Caco-2 (cell line): Measurements from ENCODE around the gene SPATA32. TPM values are rescaled to one million over a fixed set of nuclear protein-coding genes. Genes with fewer than 3 reads are reported as not detected.

Experiments
- BruUV-seq: library from RNA; stranded (reverse); fragments of 400-500 nt; replicated peaks from 2 replicates; lab custom pipeline; 2021; lab: Mats Ljungman, UMichigan
- CTCF ChIA-PET: fragments of 300-600 bp; sonication (Branson Sonifier 250); formaldehyde crosslinking; loops from one replicate; lab custom pipeline; 2022; ENCODE audit warnings: antibody characterized with exemption; lab: Charles Lee
- POLR2A ChIA-PET: fragments of 300-600 bp; sonication (Branson Sonifier 250); formaldehyde crosslinking; loops from one replicate; lab custom pipeline; 2022; ENCODE audit warnings: antibody characterized with exemption; lab: Charles Lee
- DNase-seq, 2 experiments: peaks; one replicate each; pipeline versions ENCODE4 v3.0.0 to v3.0.0-alpha.2; 2020 to 2022
- H3K27me3 ChIP-seq: replicated peaks from 2 replicates; pipeline ENCODE4 v1.6.0; 2011; ENCODE audit warnings: low read length; ENCODE audit not compliant: control insufficient read depth, insufficient read depth
- H3K36me3 ChIP-seq: 2 replicates; pipeline ENCODE4 v1.5.1; 2011; ENCODE audit warnings: low read length; ENCODE audit not compliant: control insufficient read depth, insufficient read depth
- H3K4me1 ChIP-seq: fragments of 250-450 bp; sonication (Bioruptor Pico); 2 replicates; pipeline ENCODE4 v1.5.1; 2020; ENCODE audit warnings: mild to moderate bottlenecking
- H3K4me3 ChIP-seq: 2 replicates; pipeline ENCODE4 v1.5.1; 2011; ENCODE audit warnings: low read depth, mild to moderate bottlenecking, control low read depth, low read length
- H3K9me3 ChIP-seq: fragments of 250-450 bp; sonication (Bioruptor Pico); 2 replicates; pipeline ENCODE4 v1.5.1; 2020; ENCODE audit warnings: mild to moderate bottlenecking, moderate library complexity
- H3K27ac Mint-ChIP-seq: one replicate; pipeline ENCODE4 v1.8.0; 2022; ENCODE audit warnings: mixed read lengths; ENCODE audit not compliant: unreplicated experiment
- H3K27me3 Mint-ChIP-seq: one replicate; pipeline ENCODE4 v1.8.0; 2022; ENCODE audit warnings: mixed read lengths; ENCODE audit not compliant: insufficient read depth, unreplicated experiment
- H3K36me3 Mint-ChIP-seq: one replicate; pipeline ENCODE4 v1.8.0; 2022; ENCODE audit warnings: mild to moderate bottlenecking, mixed read lengths; ENCODE audit not compliant: insufficient read depth, unreplicated experiment
- H3K4me1 Mint-ChIP-seq: one replicate; pipeline ENCODE4 v1.8.0; 2022; ENCODE audit warnings: low read depth, mixed read lengths; ENCODE audit not compliant: unreplicated experiment
- H3K4me3 Mint-ChIP-seq: one replicate; pipeline ENCODE4 v1.8.0; 2022; ENCODE audit warnings: mild to moderate bottlenecking, moderate library complexity, mixed read lengths; ENCODE audit not compliant: unreplicated experiment
- H3K9me3 Mint-ChIP-seq: one replicate; pipeline ENCODE4 v1.8.0; 2022; ENCODE audit warnings: mixed read lengths; ENCODE audit not compliant: unreplicated experiment
- intact Hi-C: fragments of 100-400 bp; cut with micrococcal nuclease; formaldehyde crosslinking; loops from one replicate; pipeline ENCODE4 v1.10.0; 2022; ENCODE audit not compliant: unreplicated experiment
- total RNA-seq: library from RNA; stranded (reverse); gene quantifications from 2 replicates; pipeline ENCODE4 v1.2.3, GENCODE V29; 2022
- TF ChIP-seq, protein P1 (sequence below), 2 experiments: fragments of 200-600 bp in 1 of 2; IDR thresholded peaks; 1 replicate in 1 of 2; 2 replicates in 1 of 2; pipeline versions ENCODE4 v1.5.1 to v1.8.0; 2011 to 2022; ENCODE audit warnings: antibody characterized with exemption in 1 of 2, control low read depth in 1 of 2, inconsistent platforms in 1 of 2, low read depth in 1 of 2, low read length in 1 of 2, mild to moderate bottlenecking in 1 of 2, moderate library complexity in 1 of 2; ENCODE audit not compliant: insufficient read depth in 1 of 2, severe bottlenecking in 1 of 2, unreplicated experiment in 1 of 2

Gene SPATA32
- total RNA-seq, 1 experiment from 2014 or later = not detected

GRCh38 chr17:45251931-45252330 lies 10.0 kb downstream of the SPATA32 start:
- H3K4me3 Mint-ChIP-seq = no peak overlapping the region
- intact Hi-C loops = no loop called here
- peaks cover 2% of the 10 kb centered on the region for H3K4me1 Mint-ChIP-seq
- Histone ChIP-seq H3K4me3 (no peak overlapping the region), H3K4me1 (peaks cover 6% of the 10 kb centered on the region; the same call in 1 of the 2 replicates), H3K27me3 (no peaks in the 10 kb centered on the region), H3K36me3 (peaks cover 2% of the 10 kb centered on the region; the same call in 1 of the 2 replicates), H3K9me3 (no peaks in the 10 kb centered on the region)
- H3K27me3 Mint-ChIP-seq = no peaks in the 10 kb centered on the region
- POLR2A ChIA-PET = no interaction called here
- H3K36me3 Mint-ChIP-seq = peaks cover 12% of the 10 kb centered on the region
- H3K27ac Mint-ChIP-seq = no peak overlapping the region
- DNase-seq = no peak
- TF ChIP-seq, protein P1, sequence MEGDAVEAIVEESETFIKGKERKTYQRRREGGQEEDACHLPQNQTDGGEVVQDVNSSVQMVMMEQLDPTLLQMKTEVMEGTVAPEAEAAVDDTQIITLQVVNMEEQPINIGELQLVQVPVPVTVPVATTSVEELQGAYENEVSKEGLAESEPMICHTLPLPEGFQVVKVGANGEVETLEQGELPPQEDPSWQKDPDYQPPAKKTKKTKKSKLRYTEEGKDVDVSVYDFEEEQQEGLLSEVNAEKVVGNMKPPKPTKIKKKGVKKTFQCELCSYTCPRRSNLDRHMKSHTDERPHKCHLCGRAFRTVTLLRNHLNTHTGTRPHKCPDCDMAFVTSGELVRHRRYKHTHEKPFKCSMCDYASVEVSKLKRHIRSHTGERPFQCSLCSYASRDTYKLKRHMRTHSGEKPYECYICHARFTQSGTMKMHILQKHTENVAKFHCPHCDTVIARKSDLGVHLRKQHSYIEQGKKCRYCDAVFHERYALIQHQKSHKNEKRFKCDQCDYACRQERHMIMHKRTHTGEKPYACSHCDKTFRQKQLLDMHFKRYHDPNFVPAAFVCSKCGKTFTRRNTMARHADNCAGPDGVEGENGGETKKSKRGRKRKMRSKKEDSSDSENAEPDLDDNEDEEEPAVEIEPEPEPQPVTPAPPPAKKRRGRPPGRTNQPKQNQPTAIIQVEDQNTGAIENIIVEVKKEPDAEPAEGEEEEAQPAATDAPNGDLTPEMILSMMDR (IDR thresholded peaks at IDR 0.05; ENCODE audit: insufficient read depth in 1 of 2, low read depth in 1 of 2, low read length in 1 of 2, severe bottlenecking in 1 of 2, unreplicated experiment in 1 of 2) = no peak
- no peaks in the 10 kb centered on the region for H3K9me3 Mint-ChIP-seq
- CTCF ChIA-PET = no interaction called here
- no TSS peak for BruUV-seq

- peak overlapping the region; percentile 81 for H3K4me3 Mint-ChIP-seq
- Histone ChIP-seq H3K4me1 (peaks cover 11% of the 10 kb centered on the region), H3K4me3 (peak overlapping the region; percentile 63), H3K36me3 (peaks cover 2% of the 10 kb centered on the region; the same call in 1 of the 2 replicates), H3K27me3 (no peaks in the 10 kb centered on the region), H3K9me3 (no peaks in the 10 kb centered on the region)
- TF ChIP-seq, protein P1 (IDR thresholded peaks at IDR 0.05; ENCODE audit: insufficient read depth in 1 of 2, low read depth in 1 of 2, low read length in 1 of 2, severe bottlenecking in 1 of 2, unreplicated experiment in 1 of 2) = no peak
- peak overlapping the region; percentile 92 for H3K27ac Mint-ChIP-seq
- no peaks in the 10 kb centered on the region for H3K27me3 Mint-ChIP-seq
- no peaks in the 10 kb centered on the region for H3K9me3 Mint-ChIP-seq
- H3K4me1 Mint-ChIP-seq = peaks cover 10% of the 10 kb centered on the region
- intact Hi-C loops = no loop called here
- peaks cover 8% of the 10 kb centered on the region for H3K36me3 Mint-ChIP-seq
- ChIA-PET CTCF (interaction anchor here (0.5 to 2.0 kb wide), 9 partner anchors 12 to 180 kb away, joined by 3 to 13 read pairs (median 5); partner anchors contain the start of genes ACBD4 and MAP3K14), POLR2A (interaction anchor here (0.6 to 1.9 kb wide), 5 partner anchors 29 to 123 kb away, joined by 3 to 10 read pairs (median 6); partner anchors contain the start of genes HEXIM1 and MAP3K14)
- TSS peak; percentile 34 for BruUV-seq
- DNase-seq = peak; percentile 67 to 73
Measured at GRCh38 chr17:45248132-45248957, 13.5 kb downstream of the SPATA32 start.

GRCh38 chr17:45247429-45248131 lies 14.3 kb downstream of the SPATA32 start:
- intact Hi-C loops = loop anchor here (1.0 to 2.0 kb wide), 3 partner anchors 70 to 177 kb away; partner anchors contain the start of gene MAP3K14
- Mint-ChIP-seq H3K4me3 (peak overlapping the region; percentile 81), H3K27me3 (peaks cover 2% of the 10 kb centered on the region), H3K36me3 (peaks cover 13% of the 10 kb centered on the region), H3K27ac (peak overlapping the region; percentile 92), H3K4me1 (peaks cover 10% of the 10 kb centered on the region), H3K9me3 (no peaks in the 10 kb centered on the region)
- peak overlapping the region; percentile 63 for H3K4me3 ChIP-seq
- no TSS peak for BruUV-seq
- POLR2A ChIA-PET = interaction anchor here (0.6 to 1.9 kb wide), 6 partner anchors 30 to 123 kb away, joined by 3 to 10 read pairs (median 6); partner anchors contain the start of genes HEXIM1 and MAP3K14
- peaks cover 11% of the 10 kb centered on the region for H3K4me1 ChIP-seq
- no peaks in the 10 kb centered on the region for H3K27me3 ChIP-seq
- CTCF ChIA-PET = interaction anchor here (0.6 to 2.0 kb wide), 15 partner anchors 9 to 581 kb away, joined by 3 to 13 read pairs (median 4); partner anchors contain the start of genes ACBD4 and MAP3K14
- peak; percentile 99 for DNase-seq
- TF ChIP-seq, protein P1 (IDR thresholded peaks at IDR 0.05; ENCODE audit: insufficient read depth in 1 of 2, low read depth in 1 of 2, low read length in 1 of 2, severe bottlenecking in 1 of 2, unreplicated experiment in 1 of 2) = no peak
- no peaks in the 10 kb centered on the region for H3K9me3 ChIP-seq
- H3K36me3 ChIP-seq = peaks cover 2% of the 10 kb centered on the region; the same call in 1 of the 2 replicates
